Natural killer cell (primary cell): ENCODE data around the gene EVI5. TPM values are rescaled to one million over a fixed set of nuclear protein-coding genes. Genes with fewer than 3 reads are reported as not detected.

Source experiments
- ATAC-seq, 3 donors: fragments of 150-1000 bp in 2 of 3; fragments of 200-7000 bp in 1 of 3; cut with Tn5 transposase; 1 replicate in 1 of 3; 2 replicates in 2 of 3; pipeline ENCODE4 v1.10.0; 2021; ENCODE audit warnings: mild to moderate bottlenecking in 2 of 3, moderate library complexity in 2 of 3
- DNase-seq, 2 donors: peaks; one replicate each; pipeline versions ENCODE4 v3.0.0 to v3.0.0-alpha.2; 2013 to 2021; ENCODE audit warnings: mixed read lengths in 1 of 2
- H3K27ac ChIP-seq: one replicate; pipeline ENCODE4 v1.5.1; 2013; ENCODE audit warnings: mild to moderate bottlenecking, low read length
- H3K27me3 ChIP-seq: one replicate; pipeline ENCODE4 v1.6.1; 2013; ENCODE audit warnings: low read length; ENCODE audit not compliant: control insufficient read depth, insufficient read depth
- H3K36me3 ChIP-seq: one replicate; pipeline ENCODE4 v1.6.1; 2013; ENCODE audit warnings: low read length; ENCODE audit not compliant: control insufficient read depth, insufficient read depth
- H3K4me1 ChIP-seq: one replicate; pipeline ENCODE4 v1.6.1; 2013; ENCODE audit warnings: low read length; ENCODE audit not compliant: control insufficient read depth, insufficient read depth
- H3K4me3 ChIP-seq: one replicate; pipeline ENCODE4 v1.5.1; 2013; ENCODE audit warnings: low read length
- H3K9me3 ChIP-seq: one replicate; pipeline ENCODE4 v1.6.1; 2013; ENCODE audit warnings: low read length; ENCODE audit not compliant: control insufficient read depth, insufficient read depth
- H3K27ac Mint-ChIP-seq, 2 donors: one replicate each; pipeline ENCODE4 v1.8.0; 2022; ENCODE audit warnings: mild to moderate bottlenecking in 2 of 2, mixed read lengths in 2 of 2, moderate library complexity in 1 of 2
- H3K27me3 Mint-ChIP-seq, 2 donors: one replicate each; pipeline ENCODE4 v1.8.0; 2022; ENCODE audit warnings: low read depth in 2 of 2, mixed read lengths in 2 of 2
- H3K36me3 Mint-ChIP-seq: one replicate; pipeline ENCODE4 v1.8.0; 2022; ENCODE audit warnings: mixed read lengths
- H3K4me1 Mint-ChIP-seq, 2 donors: one replicate each; pipeline ENCODE4 v1.8.0; 2022; ENCODE audit warnings: mixed read lengths in 2 of 2
- H3K4me3 Mint-ChIP-seq: one replicate; pipeline ENCODE4 v1.8.0; 2022; ENCODE audit warnings: mild to moderate bottlenecking, moderate library complexity, mixed read lengths
- H3K9me3 Mint-ChIP-seq, 2 donors: one replicate each; pipeline ENCODE4 v1.8.0; 2022; ENCODE audit warnings: mixed read lengths in 2 of 2
- WGBS: methylation state at CpG from one replicate; pipeline ENCODE4 v1.1.7; 2013; ENCODE audit warnings: missing lambda C conversion rate; ENCODE audit not compliant: insufficient coverage; 5-methylcytosine and 5-hydroxymethylcytosine counted together
- intact Hi-C: fragments of 100-400 bp; cut with micrococcal nuclease; formaldehyde crosslinking; loops from one replicate; pipeline ENCODE4 v1.14.2; 2022
- total RNA-seq, 4 donors: library from RNA; stranded (reverse); fragments of 120-200 nt in 1 of 4; gene quantifications; one replicate each; pipeline versions ENCODE4 v1.2.3 to v1.2.4, GENCODE V29; 2013 to 2022
- TF ChIP-seq, protein P1 (sequence below): fragments of 200-600 bp; IDR thresholded peaks from one replicate; pipeline ENCODE4 v1.8.0; 2022; ENCODE audit warnings: antibody characterized with exemption

Gene EVI5
- total RNA-seq, 3 donors from 2014 or later (not counting 1 experiment from before 2014, with no cell fraction given) = 3.9 to 6.0 (median 5.5) TPM

- intact Hi-C loops = no loop called here
- H3K27me3 Mint-ChIP-seq = no peaks in the 10 kb centered on the region
- H3K9me3 Mint-ChIP-seq = no peaks in the 10 kb centered on the region
- H3K36me3 ChIP-seq = no peaks in the 10 kb centered on the region
- TF ChIP-seq, protein P1, sequence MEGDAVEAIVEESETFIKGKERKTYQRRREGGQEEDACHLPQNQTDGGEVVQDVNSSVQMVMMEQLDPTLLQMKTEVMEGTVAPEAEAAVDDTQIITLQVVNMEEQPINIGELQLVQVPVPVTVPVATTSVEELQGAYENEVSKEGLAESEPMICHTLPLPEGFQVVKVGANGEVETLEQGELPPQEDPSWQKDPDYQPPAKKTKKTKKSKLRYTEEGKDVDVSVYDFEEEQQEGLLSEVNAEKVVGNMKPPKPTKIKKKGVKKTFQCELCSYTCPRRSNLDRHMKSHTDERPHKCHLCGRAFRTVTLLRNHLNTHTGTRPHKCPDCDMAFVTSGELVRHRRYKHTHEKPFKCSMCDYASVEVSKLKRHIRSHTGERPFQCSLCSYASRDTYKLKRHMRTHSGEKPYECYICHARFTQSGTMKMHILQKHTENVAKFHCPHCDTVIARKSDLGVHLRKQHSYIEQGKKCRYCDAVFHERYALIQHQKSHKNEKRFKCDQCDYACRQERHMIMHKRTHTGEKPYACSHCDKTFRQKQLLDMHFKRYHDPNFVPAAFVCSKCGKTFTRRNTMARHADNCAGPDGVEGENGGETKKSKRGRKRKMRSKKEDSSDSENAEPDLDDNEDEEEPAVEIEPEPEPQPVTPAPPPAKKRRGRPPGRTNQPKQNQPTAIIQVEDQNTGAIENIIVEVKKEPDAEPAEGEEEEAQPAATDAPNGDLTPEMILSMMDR = no peak
- 93% methylated on average over 4 of the region's 6 CpGs for WGBS
- no peaks in the 10 kb centered on the region for H3K27me3 ChIP-seq
- peaks cover 1 to 2% of the 10 kb centered on the region in 2 donors for H3K4me1 Mint-ChIP-seq
- no peak for ATAC-seq
- no peak overlapping the region for H3K4me3 Mint-ChIP-seq
- peaks cover 4% of the 10 kb centered on the region for H3K4me1 ChIP-seq
- no peaks in the 10 kb centered on the region for H3K9me3 ChIP-seq
- H3K4me3 ChIP-seq = no peak overlapping the region
- no peaks in the 10 kb centered on the region for H3K36me3 Mint-ChIP-seq
- no peak overlapping the region for H3K27ac ChIP-seq
- no peak overlapping the region for H3K27ac Mint-ChIP-seq
- DNase-seq = no peak
Observed at GRCh38 chr1:92826792-92827191, 41.9 kb upstream of the EVI5 start.

GRCh38 chr1:92822879-92823278, 38.0 kb upstream of the EVI5 start:
- H3K4me1 ChIP-seq = no peaks in the 10 kb centered on the region
- TF ChIP-seq, protein P1 = no peak
- Mint-ChIP-seq H3K9me3 (no peaks in the 10 kb centered on the region), H3K27ac (no peak overlapping the region), H3K4me3 (no peak overlapping the region), H3K27me3 (peaks cover 7 to 9% of the 10 kb centered on the region in 2 donors), H3K4me1 (no peaks in the 10 kb centered on the region), H3K36me3 (no peaks in the 10 kb centered on the region)
- H3K9me3 ChIP-seq = no peaks in the 10 kb centered on the region
- H3K4me3 ChIP-seq = no peak overlapping the region
- no peak for ATAC-seq
- WGBS = 100% methylated on average over 1 of the region's 3 CpGs
- no peak for DNase-seq
- intact Hi-C loops = no loop called here
- H3K27ac ChIP-seq = no peak overlapping the region
- H3K27me3 ChIP-seq = no peaks in the 10 kb centered on the region
- H3K36me3 ChIP-seq = no peaks in the 10 kb centered on the region

DNA sequence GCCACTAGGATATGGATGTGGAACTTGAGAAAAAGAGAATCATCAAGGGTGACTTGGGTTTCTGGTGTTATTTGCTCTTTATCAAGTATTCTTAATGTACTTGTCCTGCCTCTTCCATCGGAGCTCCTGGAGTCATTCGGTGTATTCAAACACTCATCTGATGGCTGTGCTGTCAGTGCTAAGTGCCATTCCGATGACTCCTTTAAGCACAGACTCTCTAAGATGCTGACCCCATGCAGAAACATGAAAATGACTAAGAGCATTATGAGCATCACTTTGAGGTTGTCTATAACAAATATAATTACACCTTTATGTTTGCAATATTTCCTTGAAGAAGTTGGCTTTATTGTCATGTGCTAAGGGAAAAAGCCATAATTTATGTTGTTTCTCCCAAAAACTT, 35.6 kb upstream of the EVI5 start:
- no peaks in the 10 kb centered on the region for H3K4me1 ChIP-seq
- Mint-ChIP-seq H3K4me1 (no peaks in the 10 kb centered on the region), H3K9me3 (no peaks in the 10 kb centered on the region), H3K27ac (no peak overlapping the region), H3K36me3 (no peaks in the 10 kb centered on the region), H3K4me3 (no peak overlapping the region), H3K27me3 (peaks cover 14 to 15% of the 10 kb centered on the region in 2 donors)
- H3K27me3 ChIP-seq = no peaks in the 10 kb centered on the region
- TF ChIP-seq, protein P1 = no peak
- ATAC-seq = no peak
- 95% methylated on average over 3 of the region's 3 CpGs for WGBS
- H3K9me3 ChIP-seq = no peaks in the 10 kb centered on the region
- H3K27ac ChIP-seq = no peak overlapping the region
- intact Hi-C loops = no loop called here
- H3K4me3 ChIP-seq = no peak overlapping the region
- DNase-seq = no peak
- no peaks in the 10 kb centered on the region for H3K36me3 ChIP-seq

- ATAC-seq (no peak), DNase-seq (no peak)
- no peaks in the 10 kb centered on the region for H3K36me3 Mint-ChIP-seq
- Histone ChIP-seq H3K4me1 (no peaks in the 10 kb centered on the region), H3K27ac (no peak overlapping the region), H3K9me3 (no peaks in the 10 kb centered on the region), H3K36me3 (no peaks in the 10 kb centered on the region), H3K27me3 (no peaks in the 10 kb centered on the region), H3K4me3 (no peak overlapping the region)
- peaks cover 14 to 16% of the 10 kb centered on the region in 2 donors for H3K27me3 Mint-ChIP-seq
- WGBS = 88% methylated on average over 3 of the region's 3 CpGs
- no peak overlapping the region for H3K27ac Mint-ChIP-seq
- H3K4me3 Mint-ChIP-seq = no peak overlapping the region
- no peaks in the 10 kb centered on the region for H3K9me3 Mint-ChIP-seq
- H3K4me1 Mint-ChIP-seq = no peaks in the 10 kb centered on the region
- TF ChIP-seq, protein P1 = no peak
- intact Hi-C loops = no loop called here
Observed at GRCh38 chr1:92820024-92820423, 35.1 kb upstream of the EVI5 start.
